IMR-90 (cell line): Measurements from ENCODE around the gene CREBZF. TPM values are rescaled to one million over a fixed set of nuclear protein-coding genes. Genes with fewer than 3 reads are reported as not detected.
A peak's percentile ranks its signal among the peaks of the same experiment; 100 is the strongest.

Experiments used
- ATAC-seq: fragments of 200-7000 bp; cut with Tn5 transposase; 2 replicates; pipeline ENCODE4 v1.9.1; 2020; ENCODE audit warnings: low read depth, mild to moderate bottlenecking, moderate library complexity
- BruUV-seq: library from RNA; stranded (reverse); fragments of 400-500 nt; replicated peaks from 2 replicates; lab custom pipeline; 2021; lab: Mats Ljungman, UMichigan
- CTCF ChIA-PET: fragments of 300-600 bp; formaldehyde crosslinking; extraction: SDS; loops from one replicate; lab custom pipeline; 2021; ENCODE audit warnings: antibody characterized with exemption; lab: Yijun Ruan, JAX
- POLR2A ChIA-PET: fragments of 300-600 bp; sonication (Branson Sonifier 250); formaldehyde crosslinking; loops from one replicate; lab custom pipeline; 2022; ENCODE audit warnings: antibody characterized with exemption; ENCODE audit not compliant: unreplicated experiment; lab: Charles Lee
- DNase-seq: peaks from one replicate; pipeline ENCODE4 v3.0.0; 2013
- H2AFZ ChIP-seq: replicated peaks from 2 replicates; pipeline ENCODE3; 2013; ENCODE audit warnings: low read length, mild to moderate bottlenecking; ENCODE audit not compliant: poor library complexity
- H2AK5ac ChIP-seq: 2 replicates; pipeline ENCODE4 v1.6.1; 2013; ENCODE audit warnings: low read depth, low read length, inconsistent platforms
- H2AK9ac ChIP-seq: replicated peaks from 2 replicates; pipeline ENCODE3; 2013; ENCODE audit warnings: mild to moderate bottlenecking, low read depth, low read length, moderate library complexity; ENCODE audit not compliant: poor library complexity
- H2BK120ac ChIP-seq: 2 replicates; pipeline ENCODE4 v1.6.1; 2013; ENCODE audit warnings: low read depth, low read length, inconsistent platforms
- H2BK15ac ChIP-seq: 3 replicates; pipeline ENCODE4 v1.6.1; 2013; ENCODE audit warnings: low read depth, low read length, inconsistent platforms
- H2BK20ac ChIP-seq: 2 replicates; pipeline ENCODE4 v1.6.1; 2013; ENCODE audit warnings: low read depth, mild to moderate bottlenecking, inconsistent platforms, low read length, moderate library complexity
- H2BK5ac ChIP-seq: 2 replicates; pipeline ENCODE4 v1.6.1; 2013; ENCODE audit warnings: mild to moderate bottlenecking, low read depth, low read length, inconsistent platforms; ENCODE audit not compliant: poor library complexity, severe bottlenecking
- H3K14ac ChIP-seq: replicated peaks from 2 replicates; pipeline ENCODE4 v1.6.1; 2013; ENCODE audit warnings: low read depth, low read length, inconsistent platforms
- H3K18ac ChIP-seq: 2 replicates; pipeline ENCODE4 v1.6.1; 2013; ENCODE audit warnings: low read depth, low read length, control low read depth
- H3K23ac ChIP-seq: 2 replicates; pipeline ENCODE4 v1.6.1; 2013; ENCODE audit warnings: low read depth, low read length, inconsistent platforms
- H3K27ac ChIP-seq: 2 replicates; pipeline ENCODE4 v1.5.1; 2013; ENCODE audit warnings: mild to moderate bottlenecking, control low read depth, low read length; ENCODE audit not compliant: insufficient read depth
- H3K27me3 ChIP-seq: 2 replicates; pipeline ENCODE4 v1.6.1; 2013; ENCODE audit warnings: low read length; ENCODE audit not compliant: control insufficient read depth, insufficient read depth
- H3K36me3 ChIP-seq: 2 replicates; pipeline ENCODE4 v1.6.1; 2013; ENCODE audit warnings: low read length, mixed read lengths; ENCODE audit not compliant: control insufficient read depth, insufficient read depth
- H3K4ac ChIP-seq: 2 replicates; pipeline ENCODE4 v1.6.1; 2013; ENCODE audit warnings: low read depth, low read length, inconsistent platforms
- H3K4me1 ChIP-seq: 2 replicates; pipeline ENCODE4 v1.6.1; 2013; ENCODE audit warnings: low read length, mixed read lengths; ENCODE audit not compliant: control insufficient read depth, insufficient read depth
- H3K4me2 ChIP-seq: 2 replicates; pipeline ENCODE4 v1.6.1; 2013; ENCODE audit warnings: low read depth, mild to moderate bottlenecking, control low read depth, low read length, moderate library complexity
- H3K4me3 ChIP-seq: 2 replicates; pipeline ENCODE4 v1.5.1; 2013; ENCODE audit warnings: low read depth, mild to moderate bottlenecking, control low read depth, low read length, moderate library complexity; ENCODE audit not compliant: insufficient read depth
- H3K56ac ChIP-seq: 2 replicates; pipeline ENCODE4 v1.6.1; 2013; ENCODE audit warnings: low read length, inconsistent platforms; ENCODE audit not compliant: insufficient read depth; ENCODE audit errors: extremely low read depth
- H3K79me1 ChIP-seq, 2 experiments: 2 replicates each; pipeline ENCODE4 v1.6.1; 2013; ENCODE audit warnings: low read length in 2 of 2, inconsistent platforms in 1 of 2, low read depth in 1 of 2
- H3K9ac ChIP-seq: 2 replicates; pipeline ENCODE4 v1.6.1; 2013; ENCODE audit warnings: low read depth, low read length, control low read depth
- H3K9me1 ChIP-seq: 2 replicates; pipeline ENCODE4 v1.6.1; 2013; ENCODE audit warnings: low read length, inconsistent platforms; ENCODE audit not compliant: insufficient read depth
- H3K9me3 ChIP-seq: 2 replicates; pipeline ENCODE4 v1.6.1; 2013; ENCODE audit warnings: low read length; ENCODE audit not compliant: control insufficient read depth, insufficient read depth
- H4K20me1 ChIP-seq: 2 replicates; pipeline ENCODE4 v1.6.1; 2013; ENCODE audit warnings: low read length, inconsistent platforms; ENCODE audit not compliant: insufficient read depth
- H4K5ac ChIP-seq: 2 replicates; pipeline ENCODE4 v1.6.1; 2013; ENCODE audit warnings: mild to moderate bottlenecking, low read depth, low read length, control low read depth
- H4K8ac ChIP-seq, 2 experiments: 2 replicates each; pipeline ENCODE4 v1.6.1; 2013; ENCODE audit warnings: low read depth in 2 of 2, low read length in 2 of 2, control low read depth in 1 of 2, inconsistent platforms in 1 of 2
- H4K91ac ChIP-seq: 2 replicates; pipeline ENCODE4 v1.6.1; 2013; ENCODE audit warnings: low read depth, low read length, inconsistent platforms; ENCODE audit not compliant: insufficient read depth
- BHLHE40 ChIP-seq: fragments of 150-350 bp; IDR thresholded peaks from 2 replicates; pipeline ENCODE4 v1.6.1; 2016; ENCODE audit warnings: mild to moderate bottlenecking, low read depth, low read length
- CEBPB ChIP-seq: IDR thresholded peaks from 2 replicates; pipeline ENCODE4 v1.6.1; 2012; ENCODE audit warnings: low read depth, low read length, improper control_type of control experiment
- CHD1 ChIP-seq: IDR thresholded peaks from 2 replicates; pipeline ENCODE4 v1.6.1; 2012; ENCODE audit warnings: low read depth, low read length, improper control_type of control experiment
- CTCF ChIP-seq: conservative IDR thresholded peaks from 2 replicates; pipeline ENCODE4 v1.5.1; 2012; ENCODE audit warnings: mild to moderate bottlenecking, low read depth, low read length, improper control_type of control experiment
- ELK1 ChIP-seq: fragments of 150-350 bp; IDR thresholded peaks from 2 replicates; pipeline ENCODE4 v1.6.1; 2016; ENCODE audit warnings: low read depth, mild to moderate bottlenecking, low read length, moderate library complexity, borderline replicate concordance
- FOS ChIP-seq: fragments of 150-350 bp; IDR thresholded peaks from 2 replicates; pipeline ENCODE4 v1.6.1; 2016; ENCODE audit warnings: low read depth, low read length
- MAFK ChIP-seq: IDR thresholded peaks from 2 replicates; pipeline ENCODE4 v1.6.1; 2012; ENCODE audit warnings: low read depth, low read length, improper control_type of control experiment
- MAZ ChIP-seq: IDR thresholded peaks from 2 replicates; pipeline ENCODE4 v1.6.1; 2012; ENCODE audit warnings: low read depth, mild to moderate bottlenecking, low read length, improper control_type of control experiment, moderate library complexity, borderline replicate concordance
- MXI1 ChIP-seq: IDR thresholded peaks from 2 replicates; pipeline ENCODE4 v1.6.1; 2012; ENCODE audit warnings: low read depth, mild to moderate bottlenecking, low read length, moderate library complexity, borderline replicate concordance
- NFE2L2 ChIP-seq: fragments of 150-350 bp; IDR thresholded peaks from 2 replicates; pipeline ENCODE4 v1.6.1; 2016; ENCODE audit warnings: low read depth, mild to moderate bottlenecking, low read length
- POLR2A ChIP-seq: IDR thresholded peaks from 2 replicates; pipeline ENCODE4 v1.6.1; 2012; ENCODE audit warnings: mild to moderate bottlenecking, low read depth, low read length
- RAD21 ChIP-seq: IDR thresholded peaks from 2 replicates; pipeline ENCODE4 v1.6.1; 2012; ENCODE audit warnings: low read length, improper control_type of control experiment
- RCOR1 ChIP-seq: IDR thresholded peaks from 2 replicates; pipeline ENCODE4 v1.6.1; 2012; ENCODE audit warnings: mild to moderate bottlenecking, low read length, improper control_type of control experiment; ENCODE audit not compliant: insufficient replicate concordance
- SMC3 ChIP-seq: fragments of 150-350 bp; IDR thresholded peaks from 2 replicates; pipeline ENCODE4 v1.6.1; 2016; ENCODE audit warnings: low read depth, mild to moderate bottlenecking, antibody characterized with exemption, low read length, moderate library complexity
- dilution Hi-C: fragments of 300-500 bp; cut with HindIII; formaldehyde crosslinking; loops from one replicate; pipeline ENCODE4 v1.14.3; 2018; ENCODE audit warnings: low sequenced_read_pairs; ENCODE audit not compliant: unreplicated experiment
- in situ Hi-C: fragments of 300-500 bp; cut with MboI; formaldehyde crosslinking; loops from 3 replicates; pipeline ENCODE4 v1.14.3; 2019; ENCODE audit warnings: low sequenced_read_pairs, inconsistent platforms, mixed read lengths
- intact Hi-C: fragments of 100-400 bp; cut with micrococcal nuclease; formaldehyde crosslinking; loops from 2 replicates; pipeline ENCODE4 v1.10.0; 2022
- polyA plus RNA-seq, 3 experiments: library from polyadenylated mRNA; depleted of rRNA; stranded (reverse); fragments of >200 nt; gene quantifications; 2 replicates each; pipeline ENCODE4 v1.2.3, GENCODE V29; 2012; ENCODE audit warnings: low replicate concordance in 1 of 3
- total RNA-seq: library from RNA; depleted of rRNA; stranded (reverse); fragments of >200 nt; gene quantifications from 2 replicates; pipeline ENCODE4 v1.2.3, GENCODE V29; 2012

Gene CREBZF
- total and polyA plus RNA-seq, 2 of the 4 experiments (the other 2 are of a cell fraction): 12.5 to 17.7 TPM

- TF ChIP-seq CEBPB: no peak
Measured at GRCh38 chr11:85709941-85710702, 45.2 kb upstream of the CREBZF start (continued).

- Histone ChIP-seq H2BK120ac (no peak overlapping the region), H2BK15ac (no peak overlapping the region), H3K9me1 (peaks cover 3% of the 10 kb centered on the region; the same call in 1 of the 2 replicates), H3K4ac (no peak overlapping the region), H2BK5ac (peak overlapping the region; percentile 60), H3K23ac (no peak overlapping the region), H4K20me1 (no peaks in the 10 kb centered on the region), H3K4me3 (no peak overlapping the region), H3K18ac (no peak overlapping the region), H3K9ac (no peak overlapping the region), H3K79me1 (0 out of 4 replicates have a peak, but pooled peaks cover 0 to 3% of the 10 kb centered on the region in 2 experiments), H3K36me3 (peaks cover 14% of the 10 kb centered on the region), H4K91ac (no peak overlapping the region), H3K27ac (no peak overlapping the region), H2AK9ac (no peak overlapping the region), H3K4me2 (no peak overlapping the region), H2AK5ac (no peak overlapping the region), H3K27me3 (no peaks in the 10 kb centered on the region), H2AFZ (no peak overlapping the region), H3K56ac (no peak overlapping the region), H3K4me1 (no peaks in the 10 kb centered on the region), H2BK20ac (no peak overlapping the region), H3K9me3 (no peaks in the 10 kb centered on the region), H3K14ac (no peak overlapping the region; the same call in 1 of the 2 replicates), H4K8ac (no peak overlapping the region), H4K5ac (no peak overlapping the region)
- dilution Hi-C loops: no loop called here
- ChIA-PET POLR2A (no interaction called here), CTCF (interaction anchor here (1.5 kb wide), 1 partner anchor 11 kb away, joined by 5 read pairs; no protein-coding TSS in a partner anchor)
- BruUV-seq: TSS peak; percentile 9
- DNase-seq: peak; percentile 48
- peak; percentile 69 for ATAC-seq
- in situ Hi-C loops: no loop called here
- intact Hi-C loops: no loop called here
- TF ChIP-seq MXI1: no peak
- no peak for TF ChIP-seq BHLHE40
- no peak for TF ChIP-seq CTCF
- no peak for TF ChIP-seq RCOR1
- no peak for TF ChIP-seq RAD21
- TF ChIP-seq MAFK: no peak
- TF ChIP-seq MAZ: no peak
- TF ChIP-seq FOS: no peak
- no peak for TF ChIP-seq CHD1
- TF ChIP-seq POLR2A: no peak
- no peak for TF ChIP-seq ELK1
- no peak for TF ChIP-seq SMC3
- no peak for TF ChIP-seq CEBPB
- no peak for TF ChIP-seq NFE2L2
Measured at GRCh38 chr11:85705800-85706199, 40.9 kb upstream of the CREBZF start.
